HG03469 (cell line): ENCODE results near the gene USP44.
"Not testable (repeated sequence)": the region's sequence is repeated elsewhere in the genome, so short reads cannot be mapped to it uniquely, and the experiment has no call there.

ENCODE experiments used
- ATAC-seq: cut with Tn5 transposase; IDR thresholded peaks from one replicate; pipeline ENCODE4 v1.9.1; 2021; ENCODE audit warnings: mild to moderate bottlenecking, moderate library complexity, moderate number of reproducible peaks; ENCODE audit not compliant: unreplicated experiment

Gene USP44

GRCh38 chr12:95511977-95512376, 39.3 kb downstream of the USP44 start:
- ATAC-seq: no peak

DNA sequence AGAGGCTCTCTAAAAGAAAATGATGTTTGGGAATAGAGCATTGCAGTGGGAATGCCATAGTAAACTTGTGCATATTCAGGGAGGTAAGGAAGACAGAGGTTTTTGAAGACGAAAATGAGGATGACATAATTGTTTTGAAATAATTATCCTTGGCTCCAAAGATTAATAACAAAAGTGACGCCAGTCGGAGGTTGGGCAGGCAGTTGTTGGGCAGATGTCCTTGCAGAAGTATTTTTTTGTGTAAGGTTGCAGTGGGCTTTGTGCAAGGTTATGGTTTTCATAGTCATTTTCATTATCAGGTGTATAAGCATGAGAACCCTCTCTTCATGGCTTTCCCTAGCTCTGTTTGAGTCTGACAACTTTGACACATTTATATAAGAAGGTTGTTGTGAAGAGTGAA, 42.0 kb downstream of the USP44 start:
- no peak for ATAC-seq

DNA sequence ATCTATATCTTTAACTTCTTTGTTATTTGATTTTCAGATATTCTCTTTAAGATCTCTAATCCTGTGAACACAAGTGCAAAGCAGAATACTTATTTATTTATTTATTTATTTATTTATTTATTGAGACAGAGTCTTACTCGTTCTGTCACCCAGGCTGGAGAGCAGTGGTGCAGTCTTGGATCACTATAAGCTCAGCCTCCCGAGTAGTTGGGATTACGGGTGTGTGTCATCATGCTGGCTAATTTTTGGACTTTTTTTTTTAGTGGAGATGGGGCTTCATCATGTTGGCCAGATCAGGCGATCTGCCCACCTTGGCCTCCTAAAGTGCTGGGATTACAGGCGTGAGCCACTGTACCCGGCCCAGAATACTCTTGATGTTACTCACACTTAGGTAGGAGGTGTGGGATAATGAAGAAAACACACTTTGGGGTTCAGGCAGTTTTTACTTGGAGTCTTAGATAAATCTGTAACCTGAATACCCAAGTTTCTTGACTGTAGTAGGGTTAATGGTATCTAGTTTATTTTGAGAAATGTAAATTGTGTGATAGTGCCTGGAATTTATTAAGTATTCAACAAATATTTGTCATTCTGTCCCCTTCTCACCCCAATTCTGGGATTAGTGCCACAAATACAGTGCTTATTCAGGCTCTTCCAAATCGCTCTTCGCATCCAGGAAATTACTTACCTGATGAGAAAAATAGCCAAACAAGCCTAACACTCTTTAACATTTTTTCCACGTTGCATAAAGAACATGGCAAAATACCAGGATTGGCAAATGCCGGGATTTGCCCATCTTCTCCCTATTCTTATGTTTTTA, 44.4 kb downstream of the USP44 start:
- ATAC-seq: no peak

DNA sequence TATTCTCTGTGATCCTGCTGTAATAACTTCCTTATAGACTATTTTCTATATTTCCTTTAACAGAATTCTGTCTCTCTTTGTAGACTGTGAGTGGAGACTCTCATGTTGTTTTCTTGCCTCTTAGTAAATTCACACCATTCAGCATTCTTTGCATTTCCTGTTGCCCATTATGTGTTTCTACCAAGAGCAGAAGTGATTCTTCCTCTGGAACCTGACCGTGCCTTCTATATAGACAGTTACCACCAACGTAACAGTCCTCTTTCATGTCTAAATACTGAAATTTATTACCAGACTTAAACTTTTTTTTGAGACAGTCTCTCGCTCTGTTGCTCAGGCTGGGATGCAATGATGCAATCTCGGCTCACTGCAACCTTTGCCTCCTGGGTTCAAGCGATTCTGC, 46.2 kb downstream of the USP44 start:
- ATAC-seq: no peak

DNA sequence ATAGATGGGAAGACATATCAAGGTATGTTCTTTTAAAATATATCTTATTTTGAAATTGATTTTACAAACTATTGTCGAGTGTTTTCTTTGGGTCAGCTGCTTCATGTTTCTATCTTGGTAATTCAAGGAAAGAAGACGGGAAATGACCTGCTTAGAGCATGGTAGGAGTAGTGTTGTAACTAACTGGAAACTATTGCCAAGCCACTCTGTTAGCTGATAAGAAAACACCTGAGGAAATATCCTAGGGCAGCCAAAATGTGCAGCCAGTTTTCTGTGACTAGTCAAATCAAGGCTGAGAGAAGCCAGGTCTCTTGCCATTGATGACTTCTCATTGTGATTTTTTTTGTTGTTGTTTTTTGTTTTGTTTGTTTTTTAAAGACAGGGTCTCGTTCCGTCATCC, 47.1 kb downstream of the USP44 start:
- ATAC-seq: no peak

DNA sequence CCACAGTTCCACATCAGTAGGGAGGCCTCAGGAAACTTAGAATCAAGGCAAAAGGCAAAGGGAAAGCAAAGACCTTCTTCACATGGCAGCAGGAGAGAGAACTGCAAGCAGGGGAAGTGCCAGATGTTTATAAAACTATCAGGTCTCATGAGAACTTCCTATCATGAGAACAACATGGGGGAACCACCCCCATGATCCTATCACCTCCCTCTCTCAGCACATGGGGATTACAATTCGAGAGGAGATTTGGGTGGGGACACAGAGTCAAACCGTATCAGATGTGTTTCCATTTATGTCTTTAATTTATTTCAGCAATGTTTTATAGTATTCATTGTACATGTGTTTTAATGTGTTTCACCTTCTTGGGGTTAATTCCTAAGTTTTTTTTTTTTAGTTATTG, 51.5 kb downstream of the USP44 start:
- no peak for ATAC-seq

GRCh38 chr12:95498968-95499367, 52.3 kb downstream of the USP44 start:
- ATAC-seq: no peak

GRCh38 chr12:95497031-95497430, 54.2 kb downstream of the USP44 start:
- ATAC-seq: no peak

GRCh38 chr12:95495433-95495832, 55.8 kb downstream of the USP44 start:
- no peak for ATAC-seq

DNA sequence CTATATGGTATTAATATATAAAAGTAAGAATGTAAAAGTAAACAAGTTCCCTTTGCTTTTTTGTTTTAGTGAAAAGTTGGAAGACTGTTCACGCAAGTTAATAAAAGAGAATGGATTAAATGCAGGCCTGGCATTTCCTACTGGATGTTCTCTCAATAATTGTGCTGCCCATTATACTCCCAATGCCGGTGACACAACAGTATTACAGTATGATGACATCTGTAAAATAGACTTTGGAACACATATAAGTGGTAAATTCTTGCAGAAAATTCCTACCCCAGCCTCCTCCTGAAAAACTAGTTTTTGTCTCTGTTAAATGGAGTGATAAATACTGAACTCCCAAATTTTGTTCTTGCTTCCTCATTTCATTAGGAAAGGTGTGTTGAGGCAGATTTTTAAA, 56.4 kb downstream of the USP44 start:
- no peak for ATAC-seq

DNA sequence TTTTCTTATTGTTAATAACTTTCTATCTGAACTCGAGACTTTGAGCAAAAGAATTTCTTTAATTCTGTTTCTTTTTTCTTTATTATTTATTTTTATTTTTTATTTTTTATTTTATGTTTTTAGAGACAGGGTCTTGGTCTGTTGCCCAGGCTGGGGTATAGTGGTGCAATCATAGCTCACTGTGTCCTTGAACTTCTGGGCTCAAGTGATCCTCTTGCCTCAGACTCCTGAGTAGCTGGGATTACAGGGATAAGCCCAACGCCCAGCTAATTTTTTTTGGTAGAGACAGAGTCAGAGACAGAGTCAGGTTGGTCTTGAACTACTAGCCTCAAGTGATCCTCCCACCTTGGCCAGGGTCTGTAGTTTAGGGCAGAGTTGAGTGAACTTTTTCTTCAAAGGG, 58.8 kb downstream of the USP44 start:
- ATAC-seq: no peak

GRCh38 chr12:95487024-95487423, 64.3 kb downstream of the USP44 start:
- ATAC-seq: no peak

- ATAC-seq: no peak
Measured at GRCh38 chr12:95484524-95484923, 66.8 kb downstream of the USP44 start.

DNA sequence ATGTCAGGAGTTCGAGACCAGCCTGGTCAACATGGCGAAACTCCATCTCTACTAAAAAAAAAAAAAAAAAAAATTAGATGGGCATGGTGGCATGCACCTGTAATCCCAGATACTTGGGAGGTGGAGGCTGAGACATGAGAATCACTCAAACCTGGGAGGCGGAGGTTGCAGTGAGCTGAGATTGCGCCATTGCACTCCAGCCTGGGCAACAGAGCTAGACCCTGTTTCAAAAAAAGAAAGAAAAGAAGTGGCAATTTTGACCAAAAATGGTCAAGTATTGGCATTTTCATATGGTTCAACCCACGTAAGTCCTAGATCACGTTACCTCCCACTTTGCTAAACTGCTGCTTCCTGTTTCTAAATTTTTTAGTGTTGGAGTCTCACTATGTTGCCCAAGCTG, 68.7 kb downstream of the USP44 start:
- ATAC-seq: not testable (repeated sequence)

- no peak for ATAC-seq
Measured at GRCh38 chr12:95481888-95482287, 69.4 kb downstream of the USP44 start.

- no peak for ATAC-seq
Measured at GRCh38 chr12:95481072-95481471, 70.2 kb downstream of the USP44 start.

GRCh38 chr12:95480230-95480629, 71.0 kb downstream of the USP44 start:
- no peak for ATAC-seq

GRCh38 chr12:95474660-95474958, 76.7 kb downstream of the USP44 start:
- no peak for ATAC-seq

- peak; percentile 94 for ATAC-seq
Measured at GRCh38 chr12:95473884-95474659, 77.2 kb downstream of the USP44 start, which contains the start of gene METAP2. TSS of gene METAP2 (plus strand) at chr12:95474152. CDS start at chr12:95474180, 28 bp downstream.

DNA sequence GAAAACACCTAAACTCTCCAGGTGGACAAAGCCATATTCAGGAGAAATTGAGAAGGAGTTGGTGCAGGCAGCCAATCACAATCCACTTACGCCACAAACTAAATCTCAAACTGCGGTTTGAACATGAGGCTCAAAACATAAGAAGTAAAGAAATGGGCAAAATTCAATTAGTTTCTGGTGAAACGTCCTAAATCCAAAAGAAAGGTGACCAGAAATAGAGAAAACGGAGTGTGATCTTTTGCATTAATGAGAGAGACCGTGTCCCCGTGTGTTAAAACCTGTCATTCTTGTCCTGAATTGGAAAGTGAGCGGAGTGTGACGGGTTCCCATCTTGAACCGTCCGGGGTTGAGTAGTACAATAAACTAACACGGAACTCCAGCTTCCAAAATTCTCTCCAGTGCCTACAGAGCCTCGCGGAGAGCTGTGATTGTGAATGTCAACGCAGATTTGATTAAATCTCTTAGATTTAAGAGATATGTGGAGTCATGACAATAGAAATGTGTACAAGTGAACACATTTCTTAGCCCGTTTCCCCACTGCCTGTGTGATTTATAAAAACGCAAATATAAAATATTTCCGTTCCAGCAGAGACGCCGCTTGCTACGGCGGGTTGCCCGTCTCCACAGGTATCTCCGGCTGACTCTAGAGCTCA, 77.9 kb downstream of the USP44 start:
- no peak for ATAC-seq

GRCh38 chr12:95470300-95470699, 81.0 kb downstream of the USP44 start:
- no peak for ATAC-seq
